Measurements from ENCODE around the gene PITPNB.

PITPNB gene

DNA sequence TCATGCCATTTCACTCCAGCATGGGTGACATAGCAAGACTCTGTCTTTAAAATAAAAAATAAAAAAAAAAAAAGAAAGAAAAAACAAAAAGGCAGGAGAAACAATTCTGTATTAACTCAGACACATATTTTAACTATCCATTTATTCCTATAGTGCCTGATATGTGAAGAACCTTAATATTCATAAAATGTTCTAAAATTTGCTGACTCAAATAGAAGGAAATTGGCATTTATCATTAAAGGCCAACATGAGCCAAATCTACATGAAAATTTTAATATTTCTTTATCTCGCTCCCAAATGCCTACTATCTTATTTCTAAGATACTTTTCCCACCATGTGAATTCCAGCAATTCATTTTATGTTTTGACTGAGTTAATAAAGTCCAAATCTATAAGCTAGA lies 18.9 kb downstream of the PITPNB start:
- Histone ChIP-seq H3K36me3 (ENCODE audit: control insufficient read depth in 2 of 2, insufficient read depth in 2 of 2, low read length in 2 of 2) (peaks cover 29 to 31% of the 10 kb centered on the region in 2 donors), H3K9me3 (ENCODE audit: control insufficient read depth in 2 of 2, low read length in 2 of 2) (no peaks in the 10 kb centered on the region), H3K27ac (ENCODE audit: low read depth in 2 of 2, low read length in 2 of 2) (no peak overlapping the region), H3K4me1 (ENCODE audit: control insufficient read depth in 2 of 2, insufficient read depth in 2 of 2, low read length in 2 of 2) (no peaks in the 10 kb centered on the region), H3K4me3 (ENCODE audit: low read length in 2 of 2) (no peak overlapping the region), H3K9ac (ENCODE audit: low read depth in 1 of 2, low read length in 2 of 2) (no peak overlapping the region), H3K27me3 (ENCODE audit: control insufficient read depth in 2 of 2, insufficient read depth in 2 of 2, low read length in 2 of 2) (no peaks in the 10 kb centered on the region)

DNA sequence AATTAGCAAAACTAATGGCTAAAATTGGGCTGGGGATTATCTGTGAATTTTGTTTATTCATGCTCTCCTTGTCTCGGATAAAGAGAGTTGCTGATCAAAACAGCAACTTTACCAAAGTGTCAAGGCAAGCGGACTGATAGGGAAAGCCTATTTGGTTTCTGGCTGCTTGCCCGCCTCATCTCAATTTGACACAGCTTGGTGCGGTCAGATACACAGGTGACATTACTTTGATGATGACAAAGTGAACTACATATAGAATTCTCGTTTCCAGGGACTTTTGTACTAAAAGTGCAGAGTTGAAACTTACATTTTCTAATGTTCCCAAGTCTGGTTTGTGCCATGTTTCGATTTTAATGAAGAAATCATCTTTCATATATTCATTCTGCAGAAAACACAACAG lies 22.8 kb downstream of the PITPNB start:
- Histone ChIP-seq H3K9me3 (ENCODE audit: control insufficient read depth in 2 of 2, low read length in 2 of 2) (no peaks in the 10 kb centered on the region), H3K27me3 (ENCODE audit: control insufficient read depth in 2 of 2, insufficient read depth in 2 of 2, low read length in 2 of 2) (no peaks in the 10 kb centered on the region), H3K4me3 (ENCODE audit: low read length in 2 of 2) (no peak overlapping the region), H3K36me3 (ENCODE audit: control insufficient read depth in 2 of 2, insufficient read depth in 2 of 2, low read length in 2 of 2) (peaks cover 47 to 48% of the 10 kb centered on the region in 2 donors), H3K9ac (ENCODE audit: low read depth in 1 of 2, low read length in 2 of 2) (no peak overlapping the region), H3K4me1 (ENCODE audit: control insufficient read depth in 2 of 2, insufficient read depth in 2 of 2, low read length in 2 of 2) (no peaks in the 10 kb centered on the region), H3K27ac (ENCODE audit: low read depth in 2 of 2, low read length in 2 of 2) (no peak overlapping the region)

DNA sequence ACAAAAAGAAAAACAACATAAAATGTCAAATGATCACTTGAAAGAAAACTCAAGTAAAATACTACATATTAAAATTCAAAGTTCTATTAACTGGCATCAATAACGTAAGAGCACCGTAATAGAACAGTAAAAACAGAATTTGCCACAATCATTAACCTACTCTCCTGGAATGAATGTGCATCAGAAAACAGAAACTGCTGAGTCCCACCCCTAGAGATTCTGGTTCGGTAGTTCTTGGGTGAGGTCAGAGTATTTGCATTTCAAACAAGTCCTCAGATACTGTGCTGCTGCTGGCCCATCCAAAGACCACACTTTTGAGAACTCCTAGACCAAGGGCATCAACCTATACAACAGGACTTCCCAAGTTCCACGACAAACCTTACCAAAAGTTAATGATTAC lies 23.5 kb downstream of the PITPNB start:
- Histone ChIP-seq H3K9me3 (ENCODE audit: control insufficient read depth in 2 of 2, low read length in 2 of 2) (no peaks in the 10 kb centered on the region), H3K4me3 (ENCODE audit: low read length in 2 of 2) (no peak overlapping the region), H3K9ac (ENCODE audit: low read depth in 1 of 2, low read length in 2 of 2) (no peak overlapping the region), H3K27me3 (ENCODE audit: control insufficient read depth in 2 of 2, insufficient read depth in 2 of 2, low read length in 2 of 2) (no peaks in the 10 kb centered on the region), H3K27ac (ENCODE audit: low read depth in 2 of 2, low read length in 2 of 2) (no peak overlapping the region), H3K36me3 (ENCODE audit: control insufficient read depth in 2 of 2, insufficient read depth in 2 of 2, low read length in 2 of 2) (peaks cover 43 to 46% of the 10 kb centered on the region in 2 donors), H3K4me1 (ENCODE audit: control insufficient read depth in 2 of 2, insufficient read depth in 2 of 2, low read length in 2 of 2) (no peaks in the 10 kb centered on the region)

DNA sequence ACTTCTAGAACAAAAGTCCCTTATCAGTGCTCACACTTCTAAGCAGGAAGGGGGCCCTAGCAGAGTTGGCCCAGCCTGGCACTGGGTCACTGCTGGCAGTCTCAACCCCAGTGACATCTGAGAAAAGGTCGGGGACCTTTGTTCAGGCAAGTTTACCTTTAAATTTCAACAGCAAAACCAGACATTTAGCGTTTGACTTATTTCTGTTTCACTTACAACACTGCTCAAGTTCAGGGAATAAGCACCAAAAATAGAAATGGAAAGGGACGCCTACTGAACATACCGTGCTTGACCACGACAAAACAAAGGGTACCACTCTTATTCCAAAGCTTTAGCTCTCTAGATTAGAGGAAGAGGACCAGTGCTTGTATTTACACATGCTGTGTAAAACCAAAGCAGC lies 26.2 kb downstream of the PITPNB start:
- Histone ChIP-seq H3K27ac (ENCODE audit: low read depth in 2 of 2, low read length in 2 of 2) (no peak overlapping the region), H3K9me3 (ENCODE audit: control insufficient read depth in 2 of 2, low read length in 2 of 2) (no peaks in the 10 kb centered on the region), H3K4me1 (ENCODE audit: control insufficient read depth in 2 of 2, insufficient read depth in 2 of 2, low read length in 2 of 2) (no peaks in the 10 kb centered on the region), H3K36me3 (ENCODE audit: control insufficient read depth in 2 of 2, insufficient read depth in 2 of 2, low read length in 2 of 2) (peaks cover 54 to 60% of the 10 kb centered on the region in 2 donors), H3K27me3 (ENCODE audit: control insufficient read depth in 2 of 2, insufficient read depth in 2 of 2, low read length in 2 of 2) (no peaks in the 10 kb centered on the region), H3K4me3 (ENCODE audit: low read length in 2 of 2) (no peak overlapping the region), H3K9ac (ENCODE audit: low read depth in 1 of 2, low read length in 2 of 2) (no peak overlapping the region)

DNA sequence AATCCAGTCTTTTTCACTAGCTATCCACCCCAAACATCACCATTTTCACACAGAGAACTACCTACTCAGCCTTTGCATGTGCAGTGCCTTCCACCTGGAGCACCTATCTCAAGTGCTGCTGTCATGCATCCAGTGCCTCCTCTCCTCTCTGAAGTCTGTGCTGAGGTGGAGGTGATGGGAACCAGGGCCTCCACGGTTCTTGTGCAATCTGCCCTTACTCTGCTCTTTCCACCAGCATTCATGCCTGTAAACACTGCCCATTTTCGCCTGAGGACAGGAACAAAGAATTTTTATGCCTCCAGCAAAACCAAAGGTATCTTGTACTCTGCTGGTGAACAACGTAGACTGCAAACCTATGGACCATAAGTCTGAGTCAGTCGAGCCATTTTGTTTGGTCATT lies 27.0 kb downstream of the PITPNB start:
- Histone ChIP-seq H3K27ac (ENCODE audit: low read depth in 2 of 2, low read length in 2 of 2) (no peak overlapping the region), H3K27me3 (ENCODE audit: control insufficient read depth in 2 of 2, insufficient read depth in 2 of 2, low read length in 2 of 2) (no peaks in the 10 kb centered on the region), H3K9ac (ENCODE audit: low read depth in 1 of 2, low read length in 2 of 2) (no peak overlapping the region), H3K36me3 (ENCODE audit: control insufficient read depth in 2 of 2, insufficient read depth in 2 of 2, low read length in 2 of 2) (peaks cover 49 to 60% of the 10 kb centered on the region in 2 donors), H3K9me3 (ENCODE audit: control insufficient read depth in 2 of 2, low read length in 2 of 2) (no peaks in the 10 kb centered on the region), H3K4me1 (ENCODE audit: control insufficient read depth in 2 of 2, insufficient read depth in 2 of 2, low read length in 2 of 2) (no peaks in the 10 kb centered on the region), H3K4me3 (ENCODE audit: low read length in 2 of 2) (no peak overlapping the region)

DNA sequence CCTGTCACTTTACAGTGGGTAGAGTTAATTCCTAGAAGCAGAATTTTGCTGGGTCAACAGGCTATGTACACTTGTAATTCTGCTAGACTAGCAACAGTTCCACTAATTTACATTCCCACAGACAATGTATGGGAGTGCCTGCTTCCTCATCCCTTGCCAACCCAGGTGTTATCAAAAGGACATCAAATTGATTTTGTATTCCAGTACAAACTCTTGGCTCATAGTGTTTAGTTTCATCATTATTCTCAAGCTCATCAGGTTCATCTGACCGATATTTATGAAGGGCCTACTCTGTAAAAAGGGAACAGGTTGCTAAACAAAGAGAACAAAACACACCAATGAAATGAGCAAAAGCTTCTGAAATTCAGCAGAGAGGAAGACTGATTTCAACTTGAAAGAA lies 30.7 kb downstream of the PITPNB start:
- peaks cover 0 to 3% of the 10 kb centered on the region in 2 donors for H3K4me1 ChIP-seq (ENCODE audit: control insufficient read depth in 2 of 2, insufficient read depth in 2 of 2, low read length in 2 of 2)
- H3K27ac ChIP-seq (ENCODE audit: low read depth in 2 of 2, low read length in 2 of 2), result no peak overlapping the region
- peaks cover 28 to 50% of the 10 kb centered on the region in 2 donors for H3K36me3 ChIP-seq (ENCODE audit: control insufficient read depth in 2 of 2, insufficient read depth in 2 of 2, low read length in 2 of 2)

DNA sequence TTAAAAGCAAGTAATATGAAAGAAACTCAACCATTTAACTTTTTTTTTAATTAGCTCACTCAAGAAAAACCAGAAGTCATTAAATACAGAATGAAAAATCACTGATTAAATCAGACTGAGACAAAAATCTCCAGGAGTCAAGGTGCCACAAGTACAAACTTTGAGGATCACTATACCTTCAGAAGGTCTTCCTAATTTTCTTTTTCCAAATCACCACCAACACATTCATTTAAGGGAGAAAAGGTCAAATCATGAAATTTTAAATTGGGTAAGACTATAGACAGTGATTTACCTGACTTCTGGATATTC lies 32.3 kb downstream of the PITPNB start:
- peaks cover 0 to 3% of the 10 kb centered on the region in 2 donors for H3K4me1 ChIP-seq (ENCODE audit: control insufficient read depth in 2 of 2, insufficient read depth in 2 of 2, low read length in 2 of 2)
- H3K27me3 ChIP-seq (ENCODE audit: control insufficient read depth in 2 of 2, insufficient read depth in 2 of 2, low read length in 2 of 2), result no peaks in the 10 kb centered on the region
- no peak overlapping the region for H3K27ac ChIP-seq (ENCODE audit: low read depth in 2 of 2, low read length in 2 of 2)
- H3K9ac ChIP-seq (ENCODE audit: low read depth in 1 of 2, low read length in 2 of 2), result no peak overlapping the region
- H3K9me3 ChIP-seq (ENCODE audit: control insufficient read depth in 2 of 2, low read length in 2 of 2), result no peaks in the 10 kb centered on the region
- H3K36me3 ChIP-seq (ENCODE audit: control insufficient read depth in 2 of 2, insufficient read depth in 2 of 2, low read length in 2 of 2), result peaks cover 21 to 39% of the 10 kb centered on the region in 2 donors
- no peak overlapping the region for H3K4me3 ChIP-seq (ENCODE audit: low read length in 2 of 2)

More for the DNA sequence above, 30.7 kb downstream of the PITPNB start:
- H3K27me3 ChIP-seq (ENCODE audit: control insufficient read depth in 2 of 2, insufficient read depth in 2 of 2, low read length in 2 of 2), result no peaks in the 10 kb centered on the region
- no peak overlapping the region for H3K9ac ChIP-seq (ENCODE audit: low read depth in 1 of 2, low read length in 2 of 2)
- no peak overlapping the region for H3K4me3 ChIP-seq (ENCODE audit: low read length in 2 of 2)
- H3K9me3 ChIP-seq (ENCODE audit: control insufficient read depth in 2 of 2, low read length in 2 of 2), result no peaks in the 10 kb centered on the region

DNA sequence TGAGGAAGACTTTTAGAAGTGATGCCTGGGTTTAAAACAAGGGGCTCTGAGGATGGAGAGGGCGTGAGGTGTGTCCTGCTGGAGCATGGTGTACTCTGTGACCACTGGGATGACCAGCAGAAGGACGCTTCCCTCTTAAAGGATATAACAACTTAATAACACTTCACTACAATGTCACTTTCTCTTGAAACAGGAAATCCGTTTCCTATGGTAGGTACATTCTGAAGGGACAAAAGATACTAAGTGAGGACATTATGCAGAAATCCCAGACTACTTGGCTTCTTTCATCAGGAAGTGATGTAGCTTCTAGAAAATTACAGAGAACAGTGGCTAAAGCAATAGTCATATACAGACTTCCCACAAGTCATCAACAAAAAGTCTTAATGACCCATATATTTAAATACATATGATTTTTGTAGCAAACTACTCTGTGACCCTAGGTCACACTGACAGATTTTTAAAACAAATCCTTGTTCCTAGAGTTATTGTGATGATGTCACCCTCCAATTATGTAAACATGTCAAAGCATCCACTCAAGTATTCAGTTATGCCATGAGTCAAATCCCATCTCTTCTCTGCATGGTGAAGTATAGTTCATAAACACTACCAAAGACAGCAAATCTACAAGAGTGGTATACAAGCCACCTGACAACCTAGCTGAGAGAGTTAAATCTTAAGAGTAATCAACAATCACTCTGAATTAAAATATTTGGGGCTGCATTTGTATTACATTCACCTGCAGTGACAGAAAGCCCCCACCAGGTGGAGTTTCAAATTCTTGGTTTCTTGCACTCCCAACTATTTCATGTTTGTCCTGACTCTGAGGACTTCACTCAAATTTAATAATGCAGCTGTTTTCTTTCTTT lies 32.8 kb downstream of the PITPNB start:
- Histone ChIP-seq H3K4me1 (ENCODE audit: control insufficient read depth in 2 of 2, insufficient read depth in 2 of 2, low read length in 2 of 2) (peaks cover 2 to 4% of the 10 kb centered on the region in 2 donors), H3K36me3 (ENCODE audit: control insufficient read depth in 2 of 2, insufficient read depth in 2 of 2, low read length in 2 of 2) (peaks cover 16 to 33% of the 10 kb centered on the region in 2 donors), H3K27me3 (ENCODE audit: control insufficient read depth in 2 of 2, insufficient read depth in 2 of 2, low read length in 2 of 2) (no peaks in the 10 kb centered on the region), H3K4me3 (ENCODE audit: low read length in 2 of 2) (no peak overlapping the region), H3K27ac (ENCODE audit: low read depth in 2 of 2, low read length in 2 of 2) (peak overlapping the region in 1 of 2 donors; percentile 13), H3K9me3 (ENCODE audit: control insufficient read depth in 2 of 2, low read length in 2 of 2) (no peaks in the 10 kb centered on the region), H3K9ac (ENCODE audit: low read depth in 1 of 2, low read length in 2 of 2) (no peak overlapping the region)

DNA sequence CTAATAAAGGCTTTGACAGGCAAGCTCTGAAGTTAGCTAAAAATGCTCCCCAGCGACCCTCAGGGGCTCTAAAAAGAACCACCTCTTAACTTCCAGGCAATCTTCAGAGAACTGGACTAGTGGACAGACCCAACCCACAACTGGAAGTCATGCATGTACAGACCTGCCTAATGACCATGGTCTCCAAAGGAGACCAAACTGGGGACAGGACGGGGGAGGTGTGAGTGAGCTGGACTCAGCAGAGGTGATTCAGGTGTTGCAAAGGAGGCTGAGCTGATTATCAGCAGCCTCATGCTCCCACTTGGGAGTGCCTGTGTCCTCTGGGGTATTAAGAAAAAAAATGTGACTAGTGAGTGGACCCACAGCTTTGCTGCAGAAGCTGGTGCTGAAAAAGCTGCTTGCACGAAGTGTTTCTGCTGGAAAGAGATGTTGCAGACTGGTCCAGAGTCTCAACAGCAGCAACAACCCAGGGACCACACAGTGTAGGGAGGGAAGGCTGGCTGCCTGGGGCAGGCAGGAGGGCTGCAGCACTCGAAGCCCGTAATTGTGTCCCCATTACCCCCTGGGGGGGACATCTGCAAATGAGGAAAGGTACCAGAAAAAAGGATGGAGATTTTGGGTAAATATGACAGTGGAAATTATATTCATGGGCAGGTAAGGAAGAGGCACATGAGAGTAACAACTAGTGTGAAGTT lies 35.3 kb downstream of the PITPNB start:
- Histone ChIP-seq H3K9me3 (ENCODE audit: control insufficient read depth in 2 of 2, low read length in 2 of 2) (no peaks in the 10 kb centered on the region), H3K4me3 (ENCODE audit: low read length in 2 of 2) (no peak overlapping the region), H3K36me3 (ENCODE audit: control insufficient read depth in 2 of 2, insufficient read depth in 2 of 2, low read length in 2 of 2) (peaks cover 7 to 17% of the 10 kb centered on the region in 2 donors), H3K27ac (ENCODE audit: low read depth in 2 of 2, low read length in 2 of 2) (no peak overlapping the region), H3K4me1 (ENCODE audit: control insufficient read depth in 2 of 2, insufficient read depth in 2 of 2, low read length in 2 of 2) (peaks cover 5 to 8% of the 10 kb centered on the region in 2 donors), H3K9ac (ENCODE audit: low read depth in 1 of 2, low read length in 2 of 2) (no peak overlapping the region), H3K27me3 (ENCODE audit: control insufficient read depth in 2 of 2, insufficient read depth in 2 of 2, low read length in 2 of 2) (no peaks in the 10 kb centered on the region)

DNA sequence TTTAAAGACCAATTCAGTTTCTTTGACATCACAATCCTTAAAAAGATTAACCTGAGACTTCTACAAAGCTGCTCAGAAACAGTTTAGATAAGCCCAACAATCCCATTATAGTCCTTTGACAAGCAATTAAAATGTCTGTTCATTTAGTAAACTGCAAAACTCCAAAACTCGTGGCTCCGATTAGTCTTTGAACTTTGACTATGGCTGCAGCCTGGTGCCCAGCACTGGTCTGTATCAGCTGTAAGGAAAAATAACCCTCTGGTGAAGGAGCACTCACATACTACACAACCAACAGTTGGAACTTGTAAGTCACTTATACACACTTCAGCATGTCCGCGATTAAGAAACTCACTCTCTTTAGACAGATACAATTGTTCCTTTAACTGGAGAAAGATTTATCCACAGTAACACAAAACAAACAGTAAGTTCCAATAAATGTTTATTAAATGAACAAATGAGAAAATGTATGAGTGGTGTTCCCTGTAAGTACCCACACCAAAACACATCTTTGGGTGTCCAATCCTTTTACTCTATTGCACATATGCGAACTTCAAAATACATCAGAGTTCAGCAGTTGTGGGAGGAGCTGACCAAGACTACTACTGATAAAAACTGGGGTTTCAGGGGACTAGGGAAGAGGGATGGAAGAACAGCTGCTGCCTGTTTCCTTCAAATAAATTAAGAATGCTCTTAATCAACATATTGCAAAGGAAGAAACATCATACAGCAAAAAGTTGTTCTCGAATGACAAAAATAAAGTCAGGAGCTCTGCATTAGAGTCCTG lies 36.4 kb downstream of the PITPNB start:
- Histone ChIP-seq H3K9me3 (ENCODE audit: control insufficient read depth in 2 of 2, low read length in 2 of 2) (no peaks in the 10 kb centered on the region), H3K36me3 (ENCODE audit: control insufficient read depth in 2 of 2, insufficient read depth in 2 of 2, low read length in 2 of 2) (peaks cover 0 to 7% of the 10 kb centered on the region in 2 donors), H3K9ac (ENCODE audit: low read depth in 1 of 2, low read length in 2 of 2) (no peak overlapping the region), H3K27ac (ENCODE audit: low read depth in 2 of 2, low read length in 2 of 2) (peak overlapping the region in 1 of 2 donors; percentile 17), H3K4me1 (ENCODE audit: control insufficient read depth in 2 of 2, insufficient read depth in 2 of 2, low read length in 2 of 2) (peaks cover 5 to 8% of the 10 kb centered on the region in 2 donors), H3K27me3 (ENCODE audit: control insufficient read depth in 2 of 2, insufficient read depth in 2 of 2, low read length in 2 of 2) (no peaks in the 10 kb centered on the region), H3K4me3 (ENCODE audit: low read length in 2 of 2) (no peak overlapping the region)
